ENCODE data around the gene BCL6. TPM values are rescaled to one million over a fixed set of nuclear protein-coding genes. Genes with fewer than 3 reads are reported as not detected.

The BCL6 gene
- 7.0 and 10.4 TPM in 2 replicates for total RNA-seq (2014; rRNA removed; shearing (Covaris generic))
- 10.8 and 11.7 TPM in 2 replicates for polyA plus RNA-seq (2015; cell fraction: cytosol; rRNA removed)
- 35.8 and 39.4 TPM in 2 replicates for polyA plus RNA-seq (2015; cell fraction: nucleus; rRNA removed)

DNA sequence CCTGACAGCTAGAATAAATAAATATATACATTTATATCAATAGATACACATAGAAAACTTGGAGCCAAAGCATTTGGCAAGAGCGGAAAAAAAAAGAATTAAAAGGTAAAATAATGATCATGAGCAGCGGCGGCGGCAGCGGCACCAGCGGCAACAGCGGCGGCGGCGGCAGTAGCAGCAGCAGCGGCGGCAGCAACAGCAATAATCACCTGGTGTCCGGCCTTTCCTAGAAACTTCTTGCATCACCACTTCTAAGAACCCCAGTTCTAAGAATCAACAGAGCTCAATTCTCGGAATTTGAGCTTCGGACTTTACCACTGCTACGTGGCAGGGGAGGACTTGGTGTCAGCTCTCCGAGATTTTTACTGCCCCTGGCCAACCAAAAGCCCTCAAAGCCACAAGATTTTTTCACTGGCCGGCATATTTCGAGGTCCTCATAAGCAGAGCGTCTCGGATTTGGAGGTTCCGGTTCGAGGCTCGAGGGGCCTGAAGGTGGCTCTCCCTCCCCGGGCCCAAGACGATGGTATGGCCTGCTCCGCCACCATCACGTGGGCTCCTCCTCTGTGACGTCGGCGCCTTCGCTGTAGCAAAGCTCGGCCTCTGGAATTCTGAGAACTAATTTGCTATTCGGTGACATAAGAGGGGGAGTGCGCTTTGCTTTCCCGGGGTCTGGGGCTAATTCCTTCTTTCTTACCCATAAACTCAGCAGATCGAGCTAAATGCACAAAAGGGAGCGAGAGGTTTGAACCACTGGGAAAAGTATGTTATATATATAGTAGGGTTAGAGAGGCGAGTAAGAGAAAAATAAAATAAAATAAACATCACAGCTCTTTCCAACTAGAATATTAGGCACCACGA, at the start of gene BCL6:
BCL6 (minus strand) TSS at position 268 of the 858 bp plus-strand sequence. CDS start 11,775 bp downstream, outside the sequence.
- DNase-seq (ENCODE audit: low read depth) = peak; percentile 97

DNA sequence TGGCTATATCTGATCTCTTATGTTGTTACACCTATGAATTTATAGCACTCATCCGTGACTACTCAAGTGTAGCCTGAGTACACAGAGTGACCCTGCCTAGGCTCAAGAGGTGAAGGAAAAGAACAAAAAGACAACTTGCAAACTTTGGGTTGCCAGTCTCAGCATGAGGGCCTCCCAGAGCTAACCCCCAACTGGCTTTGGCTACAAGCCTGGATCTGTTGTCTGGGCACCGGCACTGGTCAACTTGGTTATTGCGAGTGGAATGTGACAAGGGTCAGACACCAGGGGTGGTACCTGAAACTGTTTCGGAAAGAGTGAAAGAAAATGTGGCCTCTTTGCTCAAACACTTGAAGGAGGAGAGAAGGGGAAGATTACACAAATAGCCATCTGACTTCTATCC, 49.5 kb upstream of the BCL6 start:
- DNase-seq (ENCODE audit: low read depth) = no peak

DNA sequence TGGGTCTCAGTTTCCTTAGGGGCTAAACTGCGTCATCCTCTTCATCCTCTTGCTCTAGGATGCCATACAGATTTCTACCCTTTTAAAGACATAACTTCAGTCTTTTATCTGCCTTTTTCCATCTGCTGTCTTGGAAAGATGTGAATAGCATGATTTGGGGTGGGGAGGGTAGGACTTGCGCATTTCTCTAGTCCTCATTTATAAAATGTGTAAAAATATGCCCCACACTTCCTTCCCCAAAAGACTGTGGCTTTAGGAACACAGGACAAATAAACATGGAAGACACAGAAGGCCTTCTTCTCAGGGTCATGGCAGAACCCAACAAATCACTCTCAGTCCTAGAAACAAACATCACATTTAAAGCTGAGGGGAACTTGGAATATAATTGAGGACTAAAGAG, 48.4 kb upstream of the BCL6 start:
- DNase-seq (ENCODE audit: low read depth) = no peak

DNA sequence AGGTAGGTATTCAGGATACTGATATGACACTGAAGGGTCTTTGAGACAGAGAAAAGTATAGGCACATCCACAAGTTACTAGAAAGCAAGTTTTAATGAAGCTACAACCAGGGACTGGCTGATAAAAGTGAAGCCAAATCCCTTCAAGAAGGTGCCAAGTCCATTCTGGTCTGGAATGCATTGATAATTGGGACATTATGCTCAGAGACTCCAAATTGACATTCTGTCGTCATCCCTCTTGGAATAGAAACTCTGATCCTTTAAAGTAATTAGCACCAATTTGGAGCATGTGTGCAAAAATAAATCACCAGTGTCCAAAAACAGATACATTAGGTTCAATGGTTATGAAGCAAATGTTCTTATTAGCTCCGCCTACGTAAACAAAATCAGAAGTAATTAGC, 47.3 kb upstream of the BCL6 start:
- DNase-seq (ENCODE audit: low read depth) = no peak

DNA sequence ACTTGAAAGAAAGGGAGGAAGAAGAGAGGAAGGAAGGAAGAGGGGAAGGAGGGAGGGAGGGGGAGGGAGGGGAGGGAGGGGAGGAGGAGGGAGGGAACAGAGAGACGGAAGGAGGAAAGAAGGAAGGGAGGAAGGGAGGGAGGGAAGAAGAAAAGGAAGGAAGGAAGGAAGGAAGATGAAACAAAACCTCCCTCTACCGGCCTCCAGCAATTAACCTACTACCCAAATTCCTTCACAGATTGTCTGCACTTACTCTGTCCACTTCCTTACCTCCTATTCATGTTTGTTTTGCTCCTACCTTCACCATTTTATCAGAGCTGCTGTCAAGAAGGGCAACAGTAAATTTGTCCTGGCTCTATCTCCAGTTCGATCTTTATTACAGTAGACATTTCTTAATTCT, 44.6 kb upstream of the BCL6 start:
- no peak for DNase-seq (ENCODE audit: low read depth)

DNA sequence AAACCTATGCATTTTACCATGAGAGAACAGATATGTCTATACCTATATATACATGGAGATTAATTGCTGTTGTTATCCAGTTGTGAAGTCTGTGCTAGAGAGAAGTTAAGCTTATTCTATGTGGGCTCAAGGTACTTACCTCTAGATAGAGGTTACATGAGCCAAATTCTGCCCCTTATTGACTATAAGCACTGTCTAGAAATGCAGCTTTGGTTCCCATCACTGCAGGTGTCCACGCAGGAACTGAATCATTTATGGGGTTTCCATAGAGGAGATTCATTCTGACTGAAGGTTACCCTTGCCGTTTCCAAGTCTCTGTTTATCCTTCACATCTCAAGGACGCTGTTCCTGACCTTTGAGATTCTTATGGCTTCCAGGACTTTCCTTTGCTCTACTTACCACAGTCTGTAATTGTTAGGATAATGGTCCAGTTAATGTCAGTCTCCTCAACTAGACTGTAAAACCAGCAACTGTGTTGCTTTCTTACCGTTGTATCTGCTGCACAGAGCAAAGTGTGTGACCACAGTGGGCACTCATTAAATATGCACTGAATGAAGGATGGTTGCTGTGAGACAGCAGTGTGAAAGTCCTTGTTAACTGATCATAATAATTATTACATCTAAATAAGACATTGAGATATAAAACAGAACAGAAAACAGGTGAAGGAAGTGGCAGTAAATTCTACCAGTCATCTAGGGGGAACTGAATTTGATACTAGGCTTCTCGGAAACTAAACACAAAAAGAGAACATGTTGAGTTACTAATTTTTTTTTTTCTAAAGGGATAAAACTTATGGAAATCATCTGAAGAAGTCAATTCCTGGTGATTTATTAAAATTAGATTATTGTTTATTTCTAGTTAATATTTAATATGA, 44.0 kb upstream of the BCL6 start:
- DNase-seq (ENCODE audit: low read depth) = no peak

DNA sequence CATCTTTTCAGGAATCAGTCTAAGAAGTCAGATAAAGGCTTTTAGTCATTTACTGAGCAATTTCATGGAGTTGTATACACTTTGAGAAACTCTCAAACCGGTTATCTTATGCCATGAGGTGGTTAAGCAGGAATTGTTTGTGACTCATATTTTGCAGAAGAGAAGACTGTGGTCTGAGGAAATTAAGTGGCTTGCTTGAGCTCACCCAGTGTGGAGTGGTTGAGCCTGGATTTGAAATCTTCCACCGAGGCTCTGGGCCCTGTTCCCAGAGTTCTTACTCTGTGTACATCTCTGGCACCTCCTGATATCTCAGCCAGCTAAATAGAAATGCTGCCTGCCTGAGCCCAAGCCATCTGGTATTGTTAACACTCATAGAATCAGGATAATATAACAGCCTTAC, 37.8 kb upstream of the BCL6 start:
- peak; percentile 95 for DNase-seq (ENCODE audit: low read depth)

DNA sequence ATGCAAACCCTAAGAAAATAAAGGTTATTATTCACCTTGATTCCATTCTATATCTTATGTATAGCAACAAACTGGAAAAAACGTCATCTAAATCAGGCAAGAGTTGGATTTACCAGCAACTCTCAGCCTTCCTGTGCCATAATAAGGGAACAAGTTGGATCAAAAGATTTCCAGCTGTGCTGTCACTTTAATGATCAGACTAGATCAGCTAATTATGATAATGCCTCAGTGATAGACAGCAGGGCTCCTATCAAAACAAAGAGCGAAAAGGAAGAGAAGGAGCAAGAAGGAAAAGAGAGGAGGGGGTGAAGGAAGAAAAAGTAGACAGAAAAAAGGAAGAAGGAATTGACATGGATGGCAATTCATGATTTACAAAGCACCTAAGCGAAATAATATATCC, 36.7 kb upstream of the BCL6 start:
- DNase-seq (ENCODE audit: low read depth) = no peak

DNA sequence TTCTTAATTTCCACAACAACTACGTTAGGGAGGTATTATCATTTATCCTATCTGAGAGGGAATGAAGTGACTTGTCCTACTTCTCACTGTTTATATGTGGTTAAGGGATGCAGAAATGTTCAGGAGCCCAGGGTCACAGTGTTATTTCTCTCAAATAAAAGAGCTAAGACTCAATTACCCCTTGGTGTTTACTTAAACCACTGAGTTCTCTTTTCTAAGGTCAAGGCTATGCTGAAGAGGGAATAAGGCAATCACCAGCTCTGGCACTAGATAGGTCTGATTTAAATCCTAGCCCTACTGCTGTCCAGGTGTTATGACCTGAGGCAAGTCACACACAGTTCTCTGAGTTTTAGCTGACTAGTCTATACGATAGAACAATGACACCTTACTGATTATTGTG, 35.7 kb upstream of the BCL6 start:
- no peak for DNase-seq (ENCODE audit: low read depth)

DNA sequence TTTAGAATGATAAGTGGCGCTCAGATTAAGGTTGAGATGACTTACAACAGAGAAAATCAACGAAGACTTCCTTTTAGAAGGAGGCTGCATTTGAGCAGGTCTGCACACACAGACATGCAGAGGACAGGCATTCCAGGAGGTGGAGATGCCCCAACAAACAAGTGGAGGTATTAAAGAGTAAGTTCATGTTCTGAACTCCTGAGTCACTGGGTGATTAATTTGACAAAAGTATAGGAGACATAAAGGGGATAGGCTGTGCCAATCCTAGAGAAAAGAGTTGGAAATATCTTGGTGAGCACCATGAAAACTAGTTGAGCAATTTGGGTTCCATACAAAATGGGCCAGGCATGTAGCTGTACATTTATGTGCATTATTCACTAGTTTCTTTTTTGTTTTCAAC, 33.5 kb upstream of the BCL6 start:
- DNase-seq (ENCODE audit: low read depth) = no peak

DNA sequence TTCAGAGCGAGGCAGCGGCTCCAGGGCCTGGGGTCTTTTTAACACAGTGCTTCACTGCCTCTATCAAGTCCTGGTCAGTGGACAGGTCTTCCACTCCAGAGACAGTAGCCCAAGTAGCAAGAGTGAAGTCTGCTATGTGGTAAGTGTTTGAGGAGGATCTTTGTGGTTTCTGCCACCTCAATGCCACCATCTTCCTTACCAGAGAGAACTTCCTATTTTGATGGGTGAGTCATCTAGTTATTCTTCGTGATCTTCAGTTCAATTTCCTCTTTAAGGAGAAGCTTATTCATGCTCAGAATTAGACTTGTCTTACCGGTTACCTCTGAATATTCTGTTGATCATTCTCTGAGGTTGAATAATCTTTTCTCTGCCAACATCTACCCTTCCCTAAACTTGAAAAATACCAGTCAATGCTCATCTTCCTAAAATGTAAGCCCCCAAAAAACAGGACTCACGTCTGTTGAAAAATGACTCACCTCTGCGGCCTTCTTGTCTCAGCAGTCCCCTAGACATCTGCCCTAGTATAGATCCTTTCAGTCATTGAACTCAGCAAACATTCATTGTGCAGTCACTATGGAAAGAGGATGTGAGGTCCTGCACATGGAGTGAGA, 32.2 kb upstream of the BCL6 start:
- peak; percentile 95 for DNase-seq (ENCODE audit: low read depth)

DNA sequence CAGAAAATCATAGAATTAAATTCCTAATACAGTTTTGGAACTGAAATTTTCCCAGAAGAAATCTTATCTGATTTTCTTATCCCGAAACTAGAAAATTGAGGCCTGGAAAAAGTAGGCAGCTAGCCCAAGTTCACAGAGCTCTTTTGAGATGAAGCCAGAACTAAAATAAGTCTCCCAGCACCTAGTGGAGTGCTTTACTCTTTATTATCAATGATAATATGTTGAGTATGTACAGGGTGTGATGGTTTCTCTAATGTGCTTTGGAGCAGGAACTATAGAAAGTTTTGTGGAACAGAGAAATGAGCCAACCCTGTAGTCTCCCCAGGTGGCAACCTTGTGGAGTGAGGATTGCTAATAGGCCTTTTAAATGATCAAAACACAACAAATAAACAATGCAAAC, 30.3 kb upstream of the BCL6 start:
- DNase-seq (ENCODE audit: low read depth) = no peak

DNA sequence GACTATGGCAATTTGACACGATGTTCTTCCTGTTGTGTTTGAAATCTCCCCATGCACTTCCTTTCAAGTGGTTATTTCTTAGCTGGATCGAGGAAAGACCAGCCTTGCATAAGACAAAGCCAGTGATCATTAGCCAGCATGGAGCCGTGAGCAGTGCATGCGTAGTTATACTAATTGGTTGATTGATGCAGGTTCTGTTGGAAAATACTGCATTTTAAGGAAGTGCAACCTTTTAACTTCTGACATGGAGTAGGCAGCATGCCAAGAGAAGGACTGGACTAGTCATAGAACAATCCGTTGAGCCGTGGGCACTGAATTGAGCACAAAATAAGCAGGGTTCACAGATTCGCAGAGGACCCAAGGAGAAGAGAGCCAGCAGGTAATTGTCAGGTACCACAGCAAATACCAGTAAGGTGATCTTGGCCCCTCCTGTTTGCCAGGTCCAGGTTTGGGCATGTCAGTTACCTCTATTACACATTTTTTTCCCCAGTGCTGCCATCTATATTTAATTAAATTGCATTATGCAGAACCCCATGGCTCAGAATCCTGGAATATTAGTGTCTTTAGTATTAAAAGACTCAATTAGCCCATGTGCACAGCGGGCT, 29.0 kb upstream of the BCL6 start:
- DNase-seq (ENCODE audit: low read depth) = no peak

DNA sequence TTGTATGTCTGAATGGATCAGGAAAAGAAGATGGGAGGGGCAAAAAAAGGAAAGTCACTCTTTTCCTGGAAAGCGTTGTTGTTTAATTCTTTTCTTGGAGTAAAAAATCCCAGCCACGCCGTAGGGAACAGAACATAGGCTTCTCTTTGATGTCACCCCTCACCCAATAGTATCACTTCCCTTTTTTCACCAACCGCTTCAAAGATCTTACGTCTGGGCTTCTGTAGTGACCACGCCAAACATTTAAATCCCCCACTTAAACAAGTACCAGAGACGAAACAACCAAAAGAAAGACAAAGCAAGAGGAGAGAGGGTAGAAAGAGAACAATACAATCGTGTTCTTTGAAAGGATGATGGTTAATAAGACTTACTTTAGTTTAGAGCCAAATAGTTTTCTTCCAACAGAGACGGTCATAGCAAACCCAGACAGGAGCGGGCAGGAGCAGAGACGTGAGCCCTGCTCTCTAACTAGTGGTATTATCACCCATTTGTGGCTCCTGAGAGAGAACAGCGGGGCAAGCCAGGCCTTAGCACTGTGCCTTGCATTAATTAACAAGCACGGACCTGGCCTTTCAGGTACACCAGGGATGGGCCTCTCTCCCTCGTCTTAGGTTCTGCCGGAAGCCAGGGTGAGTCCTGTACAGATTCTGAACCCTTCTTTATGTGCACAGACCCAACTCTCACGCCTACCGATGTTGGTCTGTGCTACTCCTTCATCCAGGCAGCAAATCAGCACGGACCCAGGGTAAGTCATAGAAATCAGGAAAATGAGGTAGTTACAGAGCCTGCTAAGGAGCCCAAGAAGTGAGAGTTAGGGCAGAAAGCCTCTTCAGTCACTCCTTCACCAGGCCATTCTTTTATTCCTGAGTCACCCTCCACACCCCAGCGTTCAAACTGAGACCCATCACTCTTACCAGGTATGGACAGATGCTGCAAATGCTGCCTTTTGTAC, 28.2 kb upstream of the BCL6 start:
- no peak for DNase-seq (ENCODE audit: low read depth)

DNA sequence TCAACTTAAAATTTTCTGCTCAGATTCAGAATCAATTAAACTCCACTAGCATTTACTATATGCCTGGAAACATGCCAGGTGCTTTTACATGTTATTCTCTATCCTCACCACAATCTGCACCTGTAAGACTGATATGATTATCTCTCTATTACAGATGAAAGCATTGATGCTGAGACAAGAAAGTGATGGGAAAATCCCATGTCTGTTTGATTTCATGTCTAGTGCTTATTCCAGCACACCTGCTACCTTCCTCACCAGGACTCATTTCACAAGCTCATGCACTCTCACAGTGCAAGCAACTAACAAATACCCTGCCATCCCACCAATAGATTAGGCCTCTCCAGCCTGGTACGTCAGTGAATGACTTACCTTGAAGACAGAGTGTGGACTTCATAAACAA, 25.0 kb upstream of the BCL6 start:
- no peak for DNase-seq (ENCODE audit: low read depth)

DNA sequence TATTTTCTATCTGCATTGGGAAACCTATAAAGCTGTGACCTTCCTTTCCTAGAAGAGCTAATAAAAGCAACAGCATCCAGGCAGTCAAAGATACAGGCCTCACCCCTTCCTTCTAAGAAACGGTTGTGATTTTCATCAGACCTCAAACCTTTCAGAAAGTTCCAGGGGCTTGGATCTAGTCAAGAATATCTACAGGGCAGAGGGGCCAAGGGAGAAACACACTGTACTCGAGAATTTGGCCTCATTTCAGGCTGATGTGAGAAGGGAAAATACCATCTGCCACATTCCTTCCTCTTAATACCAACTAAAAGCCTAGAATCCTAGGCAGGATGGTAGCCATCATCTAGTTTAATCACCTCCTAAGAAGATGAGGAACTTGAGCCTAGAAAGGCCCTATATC, 24.5 kb upstream of the BCL6 start:
- no peak for DNase-seq (ENCODE audit: low read depth)

DNA sequence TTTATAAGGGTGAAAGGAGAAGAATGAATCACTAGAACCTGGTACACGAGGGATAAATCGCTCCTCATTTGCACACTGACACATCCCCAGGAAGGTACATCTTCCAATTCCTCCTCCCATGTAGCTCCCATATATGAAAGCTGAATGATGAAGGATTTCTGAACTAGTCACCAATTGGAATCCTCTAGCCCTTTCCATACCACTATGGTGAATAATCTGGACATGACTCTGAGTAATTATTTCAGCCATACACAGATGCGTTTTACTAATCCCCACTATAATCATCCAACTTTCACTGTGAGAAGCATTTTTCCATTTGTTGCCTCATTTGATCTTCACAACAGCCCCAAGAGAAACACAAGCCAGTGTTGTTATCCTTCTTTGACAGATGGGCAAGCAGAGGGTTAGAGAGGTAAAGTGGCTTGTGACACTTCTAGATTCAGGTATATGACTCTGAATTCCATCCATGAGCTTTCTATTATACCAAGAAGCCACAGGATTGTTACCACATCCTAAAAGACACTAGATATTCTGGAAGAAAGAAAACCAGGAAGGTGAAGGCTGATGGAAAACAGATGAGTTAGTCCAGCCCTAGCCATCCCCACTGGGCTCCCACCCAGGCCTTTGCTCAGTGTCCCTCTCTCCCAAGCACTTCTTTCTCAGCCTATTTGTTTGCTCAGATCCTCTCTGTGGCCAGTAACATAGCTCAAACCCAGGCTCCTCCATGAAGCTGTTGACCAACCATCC, 22.2 kb upstream of the BCL6 start:
- DNase-seq (ENCODE audit: low read depth) = peak; percentile 78

DNA sequence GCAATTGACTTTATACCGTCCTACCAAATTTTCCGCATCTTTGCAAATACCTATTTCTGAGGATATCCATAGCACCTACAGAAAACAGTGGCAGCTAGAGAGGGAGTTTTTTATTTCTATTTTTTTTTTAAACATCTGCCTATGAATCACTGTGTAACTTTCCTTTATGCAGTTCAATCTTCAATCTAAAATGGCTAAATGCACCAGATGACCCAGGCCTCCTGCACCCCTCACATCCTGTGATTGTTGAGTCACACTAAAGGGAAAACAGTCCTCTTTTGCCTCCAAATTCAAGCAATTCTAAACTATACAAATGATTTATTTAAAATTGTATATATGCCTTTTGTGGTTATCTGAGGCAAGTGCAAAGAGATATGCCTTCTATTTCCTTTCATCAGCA, 20.1 kb upstream of the BCL6 start:
- peak; percentile 61 for DNase-seq (ENCODE audit: low read depth)

DNA sequence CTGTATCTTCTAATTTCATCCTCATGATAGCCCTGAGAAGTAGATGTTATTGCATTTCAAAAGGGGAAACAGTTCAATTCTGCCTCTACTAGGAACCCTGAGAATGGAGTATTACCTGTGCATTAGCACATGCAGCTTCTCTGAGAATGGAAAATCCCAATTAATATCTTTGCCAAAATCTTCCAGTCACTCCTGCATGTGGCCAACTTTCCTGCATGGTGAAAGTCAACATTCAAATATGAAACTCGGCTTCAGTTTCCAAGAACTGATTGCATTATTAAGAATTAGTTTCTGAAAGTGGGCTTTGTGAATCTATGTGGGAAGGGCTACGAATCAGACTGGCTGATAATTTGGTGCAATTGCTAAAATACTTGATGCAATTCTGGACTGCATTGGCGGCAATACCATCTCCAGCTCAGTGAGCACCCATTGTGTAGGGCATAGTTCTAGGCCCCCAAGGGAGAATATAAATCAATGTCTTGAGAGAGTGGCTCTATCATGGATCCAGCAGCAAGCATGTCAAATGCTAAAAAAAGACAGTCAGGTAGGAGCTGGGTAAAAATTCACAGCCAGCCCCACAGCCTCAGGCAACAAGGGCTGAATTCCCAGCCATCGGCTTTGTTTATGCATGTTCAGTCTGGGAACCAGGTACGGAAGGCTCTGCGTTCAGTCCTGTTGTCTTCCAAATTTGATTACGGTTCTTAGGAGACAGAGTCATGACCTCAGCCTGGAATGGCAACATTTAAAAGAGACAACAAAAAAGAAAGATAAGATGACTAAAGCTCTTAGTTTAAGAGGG, 18.8 kb upstream of the BCL6 start:
- no peak for DNase-seq (ENCODE audit: low read depth)

All from HT1080 (cell line).